ENCODE results near the gene KCNMA1.

DNA sequence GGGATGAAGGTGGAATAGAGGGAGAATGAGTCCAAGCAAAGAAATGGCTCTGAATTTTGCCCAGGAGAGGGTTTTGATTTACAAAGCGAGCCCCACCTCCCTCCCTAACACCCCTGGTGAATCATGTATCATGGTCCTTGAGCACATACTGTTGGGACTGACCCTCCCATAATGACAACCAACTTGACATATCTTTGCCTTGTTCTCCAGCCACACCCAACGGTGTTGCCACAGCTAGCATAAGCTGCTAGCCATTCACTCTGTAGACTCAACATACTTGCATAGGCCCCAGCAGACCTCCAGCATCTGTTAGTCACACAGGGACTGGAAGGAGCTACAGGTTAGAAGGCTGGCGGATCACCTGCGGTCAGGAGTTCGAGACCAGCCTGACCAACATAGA lies 538.5 kb downstream of the KCNMA1 start:
- TF ChIP-seq, protein P1, sequence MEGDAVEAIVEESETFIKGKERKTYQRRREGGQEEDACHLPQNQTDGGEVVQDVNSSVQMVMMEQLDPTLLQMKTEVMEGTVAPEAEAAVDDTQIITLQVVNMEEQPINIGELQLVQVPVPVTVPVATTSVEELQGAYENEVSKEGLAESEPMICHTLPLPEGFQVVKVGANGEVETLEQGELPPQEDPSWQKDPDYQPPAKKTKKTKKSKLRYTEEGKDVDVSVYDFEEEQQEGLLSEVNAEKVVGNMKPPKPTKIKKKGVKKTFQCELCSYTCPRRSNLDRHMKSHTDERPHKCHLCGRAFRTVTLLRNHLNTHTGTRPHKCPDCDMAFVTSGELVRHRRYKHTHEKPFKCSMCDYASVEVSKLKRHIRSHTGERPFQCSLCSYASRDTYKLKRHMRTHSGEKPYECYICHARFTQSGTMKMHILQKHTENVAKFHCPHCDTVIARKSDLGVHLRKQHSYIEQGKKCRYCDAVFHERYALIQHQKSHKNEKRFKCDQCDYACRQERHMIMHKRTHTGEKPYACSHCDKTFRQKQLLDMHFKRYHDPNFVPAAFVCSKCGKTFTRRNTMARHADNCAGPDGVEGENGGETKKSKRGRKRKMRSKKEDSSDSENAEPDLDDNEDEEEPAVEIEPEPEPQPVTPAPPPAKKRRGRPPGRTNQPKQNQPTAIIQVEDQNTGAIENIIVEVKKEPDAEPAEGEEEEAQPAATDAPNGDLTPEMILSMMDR (IDR thresholded peaks at IDR 0.05): no peak
- no peak for TF ChIP-seq ZFX (IDR thresholded peaks at IDR 0.05; ENCODE audit: borderline replicate concordance)

Data from 22Rv1 (cell line).